ENCODE results near the gene SKA2. TPM values are rescaled to one million over a fixed set of nuclear protein-coding genes. Genes with fewer than 3 reads are reported as not detected.

The SKA2 gene
- total RNA-seq, 1 experiment from 2014 or later, result 91.9 TPM

GRCh38 chr17:59202320-59202719 is 47.3 kb upstream of the SKA2 start:
- Histone ChIP-seq H3K4me2 (ENCODE audit: insufficient read depth, insufficient read length, low read length) (no peak overlapping the region), H4K8ac (replicated peaks; ENCODE audit: insufficient read length, low read depth, low read length) (no peak overlapping the region), H3K27me3 (ENCODE audit: insufficient read depth, low read length) (no peaks in the 10 kb centered on the region), H3T11ph (ENCODE audit: low read length) (no peak overlapping the region), H3K9me3 (ENCODE audit: control insufficient read depth, low read depth, low read length) (no peaks in the 10 kb centered on the region), H3K4ac (ENCODE audit: low read depth, low read length) (no peak overlapping the region), H3K18ac (ENCODE audit: insufficient read length, low read depth, low read length) (no peak overlapping the region), H3K23ac (ENCODE audit: insufficient read length, low read depth, low read length) (no peak overlapping the region), H4K91ac (ENCODE audit: insufficient read length, low read depth, low read length) (no peak overlapping the region), H3K23me2 (ENCODE audit: insufficient read length, low read depth, low read length, poor library complexity, severe bottlenecking) (no peaks in the 10 kb centered on the region), H3K79me2 (ENCODE audit: insufficient read depth, low read length) (no peaks in the 10 kb centered on the region), H2BK120ac (ENCODE audit: low read depth, low read length, poor library complexity, severe bottlenecking) (no peak overlapping the region), H3K4me1 (ENCODE audit: insufficient read depth, low read length) (no peaks in the 10 kb centered on the region), H4K20me1 (ENCODE audit: control insufficient read depth, insufficient read depth, insufficient read length) (no peaks in the 10 kb centered on the region), H3K56ac (ENCODE audit: insufficient read length, low read depth, low read length) (no peak overlapping the region), H2AFZ (ENCODE audit: low read length) (no peak overlapping the region), H2BK20ac (ENCODE audit: low read depth, low read length, poor library complexity, severe bottlenecking) (no peak overlapping the region), H3K9ac (ENCODE audit: extremely low read depth, insufficient read length, low read length) (no peak overlapping the region), H2BK12ac (ENCODE audit: insufficient read length, low read depth, low read length) (no peak overlapping the region), H3K14ac (ENCODE audit: insufficient read depth, low read length) (no peak overlapping the region), H3K79me1 (ENCODE audit: insufficient read depth, low read depth, low read length, poor library complexity, severe bottlenecking) (no peaks in the 10 kb centered on the region), H3K27ac (ENCODE audit: insufficient read length, low read depth, low read length) (no peak overlapping the region), H2BK5ac (ENCODE audit: insufficient read length, low read length) (no peak overlapping the region), H4K5ac (ENCODE audit: insufficient read length, low read depth, low read length) (no peak overlapping the region), H2BK15ac (ENCODE audit: low read depth, low read length) (no peak overlapping the region), H2AK5ac (ENCODE audit: insufficient read length, low read length) (no peak overlapping the region)
- Mint-ChIP-seq H3K4me3 (no peak overlapping the region), H3K36me3 (ENCODE audit: insufficient read depth in 1 of 3, low read depth in 3 of 3) (peaks cover 7 to 48% (median 35%) of the 10 kb centered on the region in 3 experiments; a peak in 6 of 7 replicates), H3K9me3 (no peaks in the 10 kb centered on the region), H3K27ac (no peak overlapping the region), H3K4me1 (no peaks in the 10 kb centered on the region), H3K27me3 (ENCODE audit: low read depth) (no peaks in the 10 kb centered on the region)
- no peak for DNase-seq
- TF ChIP-seq CTCF (conservative IDR thresholded peaks at IDR 0.05), result no peak
- WGBS (ENCODE audit: extremely low coverage, insufficient read length, low lambda C conversion rate), result no CpG with 5 or more reads among the region's 1 CpG

Data from H9 (cell line).